Activated gamma-delta T cell (primary cell): ENCODE data around the gene ADAMTSL4.
"Not testable (repeated sequence)": the region's sequence is repeated elsewhere in the genome, so short reads cannot be mapped to it uniquely, and the experiment has no call there.

ENCODE experiments used
- DNase-seq: peaks from one replicate; lab custom pipeline; 2025; lab: John Stamatoyannopoulos, UW

Gene ADAMTSL4

GRCh38 chr1:150567341-150567716 lies 18.1 kb downstream of the ADAMTSL4 start:
- DNase-seq = no peak

DNA sequence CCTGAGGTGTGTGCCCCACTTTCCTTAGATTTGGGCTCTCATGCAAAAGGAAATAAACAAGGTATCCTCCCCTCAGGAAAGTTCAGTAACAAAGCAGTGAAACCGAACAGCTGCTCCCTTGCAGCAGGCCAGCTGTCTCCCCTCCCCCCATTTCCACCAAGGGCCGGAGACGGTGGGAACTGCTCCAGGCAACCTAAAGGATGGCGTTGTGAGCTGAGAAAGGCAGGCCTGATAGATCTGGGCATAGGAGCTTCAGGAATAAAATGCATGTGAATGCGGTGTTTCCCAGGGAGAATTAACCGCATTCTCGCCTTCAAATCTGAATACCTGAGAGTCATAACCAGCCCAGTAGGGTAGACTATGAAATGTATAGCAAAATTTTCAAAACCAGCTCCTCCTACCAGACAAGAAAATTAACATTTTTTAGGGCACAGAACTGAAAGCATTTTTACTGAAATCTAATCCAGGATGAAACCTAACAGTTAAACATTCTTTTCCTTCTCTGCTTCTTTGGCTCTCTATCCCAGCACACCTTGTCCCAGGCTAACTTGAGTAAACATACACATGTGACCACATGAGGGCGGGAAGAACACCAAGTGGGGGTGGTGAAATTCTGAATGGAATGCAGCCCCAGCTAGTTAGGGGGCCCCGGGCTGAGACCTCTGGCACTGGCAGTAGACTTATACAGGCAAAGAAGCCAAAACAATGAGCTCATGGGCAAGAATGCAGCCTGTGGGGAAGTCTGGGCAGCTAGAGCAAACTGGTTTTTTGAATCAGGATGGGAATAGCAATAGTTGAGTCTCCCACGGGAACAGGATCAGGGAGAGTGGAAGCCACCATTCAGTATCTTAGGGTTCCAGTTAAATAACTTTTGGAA lies 18.7 kb downstream of the ADAMTSL4 start:
- no peak for DNase-seq

- DNase-seq = no peak
These were observed 19.4 kb downstream of the ADAMTSL4 start for GRCh38 chr1:150568594-150568966.

DNA sequence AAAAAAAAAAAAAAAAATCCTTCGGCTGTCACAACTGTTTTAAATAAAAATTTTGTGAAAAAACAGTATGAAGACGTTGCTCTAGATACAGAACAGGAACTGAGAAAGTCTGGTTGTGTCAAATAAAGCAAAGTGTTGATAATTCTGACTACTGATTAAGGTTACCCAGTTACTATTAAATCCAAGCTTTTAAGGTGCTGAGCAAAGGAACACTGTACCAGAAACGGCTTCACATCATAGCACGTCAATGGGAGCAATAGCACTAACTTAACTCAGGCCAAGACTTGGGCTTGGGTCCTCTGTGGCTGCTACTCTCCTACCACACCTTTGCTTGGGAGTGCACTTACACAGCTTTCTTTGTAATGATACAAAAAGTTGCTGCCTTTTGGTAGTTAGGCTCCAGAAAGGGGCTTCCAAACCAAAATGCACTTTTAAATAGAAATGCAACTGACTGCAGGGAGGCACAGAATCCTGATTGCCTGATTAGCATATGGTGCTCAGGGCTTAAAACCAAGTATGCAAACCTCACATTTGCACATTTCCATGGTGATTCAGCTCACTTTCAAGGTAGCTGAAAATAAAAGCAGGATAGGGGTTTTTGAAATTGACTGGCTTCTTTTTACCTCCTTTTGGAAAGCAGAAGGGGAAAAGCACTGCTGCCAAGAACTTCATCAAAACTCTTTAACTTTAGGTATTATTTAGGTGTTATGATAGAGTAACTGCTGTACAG lies 23.9 kb downstream of the ADAMTSL4 start:
- DNase-seq = no peak

GRCh38 chr1:150573648-150574071 lies 24.5 kb downstream of the ADAMTSL4 start:
- DNase-seq = not testable (repeated sequence)

- no peak for DNase-seq
These were observed 25.3 kb downstream of the ADAMTSL4 start for GRCh38 chr1:150574260-150575071.

- DNase-seq = no peak
These were observed 25.9 kb downstream of the ADAMTSL4 start for GRCh38 chr1:150575072-150575489.

GRCh38 chr1:150575518-150576366 lies 26.5 kb downstream of the ADAMTSL4 start:
- no peak for DNase-seq

- no peak for DNase-seq
These were observed 27.1 kb downstream of the ADAMTSL4 start for GRCh38 chr1:150576367-150576711.

DNA sequence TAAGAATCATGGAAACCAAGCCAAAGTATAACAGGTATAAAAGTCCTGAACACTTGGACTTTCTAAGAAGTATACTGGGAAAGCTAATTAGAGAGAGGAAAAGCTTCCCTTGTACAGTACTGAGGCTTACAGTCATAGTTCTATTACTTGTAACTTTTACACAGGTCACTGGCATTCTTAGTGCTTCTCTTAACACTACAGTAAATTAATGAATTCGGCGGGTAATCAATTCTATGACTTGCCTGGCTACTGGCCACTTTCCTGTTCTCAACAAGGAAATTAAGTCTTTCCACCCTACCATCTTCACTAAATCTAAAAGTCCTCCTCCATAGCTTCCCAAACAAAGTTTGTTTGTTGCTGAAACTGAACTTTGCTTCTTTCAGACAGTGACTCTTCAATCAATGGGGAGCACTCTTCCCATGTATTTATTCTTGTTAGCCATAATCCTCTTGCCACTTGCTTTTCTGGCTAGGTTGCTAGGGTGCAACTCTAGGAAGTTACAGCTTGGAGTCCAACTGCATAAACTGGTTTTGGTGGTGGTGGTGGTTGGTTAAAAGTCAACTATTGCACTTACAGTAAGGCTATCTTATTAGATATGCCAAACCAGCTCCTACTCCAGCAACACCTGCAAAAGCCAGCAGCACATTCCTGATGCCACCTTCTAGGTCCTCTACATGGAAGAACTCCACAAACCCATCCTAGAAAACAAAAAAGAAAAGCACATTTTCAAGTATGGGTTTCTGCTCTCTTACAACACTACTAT lies 27.8 kb downstream of the ADAMTSL4 start:
- DNase-seq = no peak

GRCh38 chr1:150577557-150578271 lies 28.5 kb downstream of the ADAMTSL4 start:
- no peak for DNase-seq

GRCh38 chr1:150578272-150579109 lies 29.3 kb downstream of the ADAMTSL4 start:
- no peak for DNase-seq

- DNase-seq = peak; percentile 71
These were observed 30.1 kb downstream of the ADAMTSL4 start, which contains the start of gene MCL1 for GRCh38 chr1:150579110-150579944. MCL1 (minus strand) TSS chr1:150579610; CDS start chr1:150579530, 80 bp downstream.

DNA sequence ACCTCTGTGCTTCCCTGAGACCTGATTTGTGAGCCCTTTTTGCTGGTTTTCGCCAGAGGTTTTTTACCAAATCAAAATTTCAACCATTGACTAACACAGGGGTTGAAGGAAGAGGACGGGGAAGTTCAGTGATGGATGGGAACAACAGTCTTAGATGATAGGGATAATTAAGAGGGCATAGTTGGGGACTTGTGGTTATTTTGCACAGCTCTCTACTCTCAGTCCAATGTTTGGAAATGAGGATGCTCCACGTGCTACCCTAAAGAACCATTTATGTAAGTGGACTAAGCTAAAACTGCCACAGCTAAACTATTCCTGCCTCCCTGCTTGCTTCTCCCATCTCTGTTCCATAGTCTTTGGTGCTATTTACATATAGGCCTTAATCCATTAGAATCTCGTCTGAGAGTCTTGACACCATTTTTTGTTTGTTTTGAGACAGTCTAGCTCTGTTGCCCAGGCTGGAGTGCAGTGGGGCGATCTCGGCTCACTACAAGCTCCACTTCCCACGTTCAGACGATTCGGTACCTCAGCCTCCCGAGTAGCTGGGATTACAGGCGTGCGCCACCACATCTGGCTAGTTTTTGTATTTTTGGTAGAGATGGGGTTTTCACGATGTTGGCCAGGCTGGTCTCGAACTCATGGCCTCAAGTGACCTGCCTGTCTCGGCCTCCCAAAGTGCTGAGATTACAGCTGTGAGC lies 30.9 kb downstream of the ADAMTSL4 start:
- DNase-seq = no peak

DNA sequence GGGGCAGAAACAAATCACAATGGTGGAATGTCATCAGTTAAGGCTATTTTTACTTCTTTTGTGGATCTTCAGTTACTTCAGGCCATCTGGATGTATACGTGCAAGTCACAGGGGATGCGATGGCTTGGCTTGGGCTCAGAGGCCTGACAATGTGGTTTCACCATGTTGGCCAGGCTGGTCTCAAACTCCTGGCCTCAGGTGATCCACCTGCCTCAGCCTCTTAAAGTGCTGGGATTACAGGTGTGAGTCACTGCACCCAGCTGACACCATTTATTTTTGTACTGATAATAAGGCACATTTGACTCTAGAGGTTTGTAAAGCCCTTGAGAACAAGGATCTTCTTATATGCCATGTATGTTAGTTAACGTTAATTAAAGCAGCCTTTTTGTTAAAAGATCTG lies 31.8 kb downstream of the ADAMTSL4 start:
- DNase-seq = not testable (repeated sequence)

GRCh38 chr1:150581437-150581836 lies 32.2 kb downstream of the ADAMTSL4 start:
- DNase-seq = not testable (repeated sequence)

GRCh38 chr1:150581962-150582361 lies 32.8 kb downstream of the ADAMTSL4 start:
- not testable (repeated sequence) for DNase-seq
